ENCODE data around the gene IL20RA. TPM values are rescaled to one million over a fixed set of nuclear protein-coding genes. Genes with fewer than 3 reads are reported as not detected.

The IL20RA gene
- total and polyA plus RNA-seq, 2 donors (not counting 3 experiments of a cell fraction or from before 2014, with no cell fraction given) = not detected

GRCh38 chr6:136961848-136962247, 82.9 kb downstream of the IL20RA start:
- Histone ChIP-seq H3K4me1 (ENCODE audit: control insufficient read depth, extremely low read depth, insufficient read depth, low read length) (no peaks in the 10 kb centered on the region), H3K9me1 (replicated peaks; ENCODE audit: control insufficient read depth, extremely low read depth, insufficient read depth, low read length) (no peaks in the 10 kb centered on the region), H3K4me2 (ENCODE audit: insufficient read depth, low read length) (no peak overlapping the region), H3K79me2 (ENCODE audit: control insufficient read depth, insufficient read depth, low read length) (no peaks in the 10 kb centered on the region), H3K9me3 (replicated peaks; ENCODE audit: control insufficient read depth, insufficient read depth, low read length) (no peaks in the 10 kb centered on the region), H3K27ac (ENCODE audit: insufficient read depth, low read depth, low read length) (no peak overlapping the region), H3K4me3 (replicated peaks in 1 of 3; ENCODE audit: insufficient read depth in 1 of 3, low read depth in 1 of 3, low read length in 3 of 3) (no peak overlapping the region), H2AFZ (ENCODE audit: low read depth, low read length) (no peak overlapping the region), H3K27me3 (ENCODE audit: control insufficient read depth in 2 of 2, insufficient read depth in 2 of 2, low read length in 2 of 2) (peaks cover 0 to 10% of the 10 kb centered on the region in 2 experiments), H3K9ac (replicated peaks; ENCODE audit: extremely low read depth, insufficient read depth, low read length) (no peak overlapping the region), H3K36me3 (ENCODE audit: control insufficient read depth in 2 of 2, extremely low read depth in 1 of 2, insufficient read depth in 2 of 2, low read length in 2 of 2) (no peaks in the 10 kb centered on the region), H4K20me1 (replicated peaks; ENCODE audit: control insufficient read depth, extremely low read depth, insufficient read depth, low read length) (no peaks in the 10 kb centered on the region)
- FAIRE-seq (no peak), DNase-seq (ENCODE audit: low read depth, low spot score) (no peak)
- POLR2A ChIA-PET = no interaction called here
- TF ChIP-seq CTCF (IDR thresholded peaks at IDR 0.05; ENCODE audit: extremely low read depth in 1 of 2, insufficient read depth in 1 of 2, low read depth in 1 of 2, low read length in 2 of 2) = no peak
- TF ChIP-seq FOS (IDR thresholded peaks at IDR 0.05; ENCODE audit: borderline replicate concordance, insufficient read depth, low read length) = no peak
- no peak for TF ChIP-seq POLR2AphosphoS5 (IDR thresholded peaks at IDR 0.05; ENCODE audit: insufficient read depth, low read depth, low read length)
- TF ChIP-seq JUN (IDR thresholded peaks at IDR 0.05; ENCODE audit: borderline replicate concordance, insufficient read depth, insufficient read length, low read depth) = no peak
- TF ChIP-seq MYC (IDR thresholded peaks at IDR 0.05; ENCODE audit: low read depth, low read length) = no peak
- no peak for TF ChIP-seq EZH2 (IDR thresholded peaks at IDR 0.05; ENCODE audit: borderline replicate concordance, low read depth, low read length, severe bottlenecking)
- TF ChIP-seq MAX (IDR thresholded peaks at IDR 0.05; ENCODE audit: insufficient read depth, insufficient read length) = no peak
- no peak for TF ChIP-seq POLR2A (IDR thresholded peaks at IDR 0.05; ENCODE audit: low read depth, low read length)
- TF ChIP-seq GATA2 (IDR thresholded peaks at IDR 0.05; ENCODE audit: insufficient read depth, insufficient read length, low read depth, low read length) = no peak
- dilution Hi-C loops (cut with MboI; ENCODE audit: extremely low pct_ligation_motif_present, low sequenced_read_pairs) (no loop called here), intact Hi-C loops (cut with micrococcal nuclease) (no loop called here)
- CTCF ChIA-PET = no interaction called here
- no TSS peak for BruUV-seq (replicated peaks)

Data from endothelial cell of umbilical vein (primary cell).